GM18951 (cell line): ENCODE data around the gene CGB2.
"Not testable (repeated sequence)": the region's sequence is repeated elsewhere in the genome, so short reads cannot be mapped to it uniquely, and the experiment has no call there.

Source experiments
- POLR2A ChIP-seq: IDR thresholded peaks from 4 replicates; pipeline ENCODE4 v1.6.1; 2011; ENCODE audit warnings: mild to moderate bottlenecking; ENCODE audit not compliant: insufficient read length, insufficient read depth; ENCODE audit errors: extremely low read depth
- in situ Hi-C: fragments of 300-500 bp; cut with MboI; formaldehyde crosslinking; loops from one replicate; pipeline ENCODE4 v1.12.0; 2022; ENCODE audit warnings: low sequenced_read_pairs, mixed read lengths, inconsistent platforms; ENCODE audit not compliant: unreplicated experiment

The CGB2 gene

DNA sequence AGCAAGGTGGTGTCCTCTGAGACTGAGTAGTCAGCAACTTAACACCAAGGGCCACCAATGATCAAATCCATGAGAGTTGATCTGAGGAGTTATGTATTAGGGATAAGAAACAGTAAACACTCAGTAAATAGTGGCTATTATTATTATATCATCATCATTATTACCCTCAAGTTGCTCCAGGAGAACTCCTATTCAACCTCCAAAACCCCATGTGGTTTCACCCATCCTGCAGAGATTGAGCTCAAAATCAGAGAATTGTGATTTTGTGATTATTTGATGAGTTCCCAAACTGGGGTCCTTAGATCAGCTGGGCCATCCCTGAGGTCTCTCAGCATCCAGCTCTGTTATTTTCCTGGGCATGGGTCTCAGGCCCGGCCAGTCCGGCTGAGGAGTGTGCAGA lies 29.3 kb downstream of the CGB2 start:
- TF ChIP-seq POLR2A = no peak
- in situ Hi-C loops = no loop called here

GRCh38 chr19:49061445-49061844 lies 29.8 kb downstream of the CGB2 start:
- in situ Hi-C loops = no loop called here
- TF ChIP-seq POLR2A = no peak

GRCh38 chr19:49064029-49064629 lies 32.4 kb downstream of the CGB2 start:
- in situ Hi-C loops = no loop called here

GRCh38 chr19:49064768-49065611 lies 33.3 kb downstream of the CGB2 start, which contains the start of gene NTF4:
Gene NTF4, minus strand, starts transcription at chr19:49064818. Its CDS starts 2,821 bp downstream, at chr19:49061997.
- in situ Hi-C loops = no loop called here
- TF ChIP-seq POLR2A = no peak

More at GRCh38 chr19:49064029-49064629, 32.4 kb downstream of the CGB2 start:
- no peak for TF ChIP-seq POLR2A

DNA sequence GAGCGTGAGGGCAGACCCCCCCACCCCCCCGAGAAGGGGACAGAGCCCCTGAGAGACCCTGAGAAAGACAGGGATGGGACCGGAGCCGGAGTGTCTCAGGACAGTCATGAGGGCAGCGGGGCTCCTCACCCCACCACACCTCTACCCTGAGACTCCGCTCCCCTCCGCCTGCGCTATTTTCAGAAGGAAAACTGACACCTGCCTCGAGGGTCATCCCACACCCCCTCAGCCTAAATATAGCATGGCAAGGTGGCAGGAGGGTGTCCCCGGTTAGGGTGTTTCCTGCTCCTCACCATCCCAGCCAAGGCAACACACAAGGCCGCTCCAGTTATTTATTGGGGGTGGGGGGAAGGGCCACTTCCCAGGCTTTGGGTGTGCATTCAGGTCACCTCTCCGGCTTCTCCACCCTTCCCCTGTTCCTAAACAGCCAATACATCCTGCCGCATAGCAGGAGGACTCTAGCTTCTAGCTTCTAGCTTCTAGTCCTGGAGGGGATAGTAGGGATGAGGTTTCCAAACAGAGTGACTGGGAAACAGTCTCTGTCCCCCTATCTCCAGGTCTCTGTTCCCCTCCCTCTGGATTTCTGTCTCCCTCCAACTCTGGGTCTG lies 34.3 kb downstream of the CGB2 start:
- TF ChIP-seq POLR2A = no peak
- in situ Hi-C loops = no loop called here

- in situ Hi-C loops = no loop called here
- no peak for TF ChIP-seq POLR2A
These were observed 35.9 kb downstream of the CGB2 start for GRCh38 chr19:49067554-49067953.

- in situ Hi-C loops = no loop called here
- no peak for TF ChIP-seq POLR2A
These were observed 37.3 kb downstream of the CGB2 start for GRCh38 chr19:49069026-49069425.

GRCh38 chr19:49070416-49070815 lies 38.7 kb downstream of the CGB2 start:
- no peak for TF ChIP-seq POLR2A
- in situ Hi-C loops = no loop called here

- in situ Hi-C loops = no loop called here
- no peak for TF ChIP-seq POLR2A
These were observed 40.3 kb downstream of the CGB2 start for GRCh38 chr19:49071860-49072547.

GRCh38 chr19:49073514-49074378 lies 42.1 kb downstream of the CGB2 start:
- in situ Hi-C loops = no loop called here

GRCh38 chr19:49074869-49075268 lies 43.2 kb downstream of the CGB2 start:
- in situ Hi-C loops = not testable (repeated sequence)

More at GRCh38 chr19:49073514-49074378, 42.1 kb downstream of the CGB2 start:
- no peak for TF ChIP-seq POLR2A

- TF ChIP-seq POLR2A = no peak
- in situ Hi-C loops = no loop called here
These were observed 48.7 kb downstream of the CGB2 start for GRCh38 chr19:49080392-49080791.
